ENCODE results near the gene AAK1.
"Not testable (repeated sequence)": the region's sequence is repeated elsewhere in the genome, so short reads cannot be mapped to it uniquely, and the experiment has no call there.

Gene AAK1

GRCh38 chr2:69674316-69674670, 30.8 kb upstream of the AAK1 start:
- Histone ChIP-seq H3K4me2 (ENCODE audit: low read depth, low read length, poor library complexity, severe bottlenecking) (no peak overlapping the region), H3F3A (ENCODE audit: insufficient read depth) (no peaks in the 10 kb centered on the region), H3K9ac (ENCODE audit: low read length) (no peak overlapping the region), H3K36me3 (ENCODE audit: low read length) (no peaks in the 10 kb centered on the region), H3K9me3 (ENCODE audit: insufficient read depth, low read length) (no peaks in the 10 kb centered on the region; the same call in 1 of the 2 replicates), H3K4me3 (ENCODE audit: insufficient read depth, low read length, poor library complexity, severe bottlenecking) (no peak overlapping the region), H3K79me2 (ENCODE audit: insufficient read depth, low read length) (no peaks in the 10 kb centered on the region), H3K9me2 (replicated peaks; ENCODE audit: insufficient read depth, low read length) (no peaks in the 10 kb centered on the region), H4K20me1 (ENCODE audit: low read depth, low read length) (no peaks in the 10 kb centered on the region), H2AFZ (ENCODE audit: low read depth, low read length, severe bottlenecking) (no peak overlapping the region), H3K27ac (ENCODE audit: low read depth, low read length) (no peak overlapping the region), H3K27me3 (ENCODE audit: low read length) (no peaks in the 10 kb centered on the region)
- TF ChIP-seq EZH2phosphoT487 (conservative IDR thresholded peaks at IDR 0.05; ENCODE audit: low read length) (no peak), CTCF (IDR thresholded peaks at IDR 0.05; ENCODE audit: insufficient read depth, low read length, poor library complexity, severe bottlenecking) (no peak)

- not testable (repeated sequence) for H3K9ac ChIP-seq (ENCODE audit: low read length); H2AFZ ChIP-seq (ENCODE audit: low read depth, low read length, severe bottlenecking); H3K9me2 ChIP-seq (replicated peaks; ENCODE audit: insufficient read depth, low read length); H3F3A ChIP-seq (ENCODE audit: insufficient read depth); H3K4me2 ChIP-seq (ENCODE audit: low read depth, low read length, poor library complexity, severe bottlenecking); H3K27ac ChIP-seq (ENCODE audit: low read depth, low read length); H3K9me3 ChIP-seq (ENCODE audit: insufficient read depth, low read length); H3K36me3 ChIP-seq (ENCODE audit: low read length); H3K27me3 ChIP-seq (ENCODE audit: low read length); H4K20me1 ChIP-seq (ENCODE audit: low read depth, low read length); H3K4me3 ChIP-seq (ENCODE audit: insufficient read depth, low read length, poor library complexity, severe bottlenecking); H3K79me2 ChIP-seq (ENCODE audit: insufficient read depth, low read length)
Measured at GRCh38 chr2:69673098-69673497, 29.6 kb upstream of the AAK1 start.

GRCh38 chr2:69669666-69670065, 26.1 kb upstream of the AAK1 start:
- TF ChIP-seq CTCF (IDR thresholded peaks at IDR 0.05; ENCODE audit: insufficient read depth, low read length, poor library complexity, severe bottlenecking) (no peak), EZH2phosphoT487 (conservative IDR thresholded peaks at IDR 0.05; ENCODE audit: low read length) (no peak)
- H3K27ac ChIP-seq (ENCODE audit: low read depth, low read length): no peak overlapping the region
- H3K4me3 ChIP-seq (ENCODE audit: insufficient read depth, low read length, poor library complexity, severe bottlenecking): no peak overlapping the region
- H3F3A ChIP-seq (ENCODE audit: insufficient read depth): no peaks in the 10 kb centered on the region
- H3K9ac ChIP-seq (ENCODE audit: low read length): no peak overlapping the region
- H2AFZ ChIP-seq (ENCODE audit: low read depth, low read length, severe bottlenecking): no peak overlapping the region
- H3K36me3 ChIP-seq (ENCODE audit: low read length): no peaks in the 10 kb centered on the region
- H3K27me3 ChIP-seq (ENCODE audit: low read length): no peaks in the 10 kb centered on the region
- H4K20me1 ChIP-seq (ENCODE audit: low read depth, low read length): no peaks in the 10 kb centered on the region
- no peak overlapping the region for H3K4me2 ChIP-seq (ENCODE audit: low read depth, low read length, poor library complexity, severe bottlenecking)
- no peaks in the 10 kb centered on the region for H3K79me2 ChIP-seq (ENCODE audit: insufficient read depth, low read length)
- H3K9me2 ChIP-seq (replicated peaks; ENCODE audit: insufficient read depth, low read length): no peaks in the 10 kb centered on the region
- no peaks in the 10 kb centered on the region; the same call in 1 of the 2 replicates for H3K9me3 ChIP-seq (ENCODE audit: insufficient read depth, low read length)

GRCh38 chr2:69668598-69668997, 25.1 kb upstream of the AAK1 start:
- Histone ChIP-seq H3F3A (ENCODE audit: insufficient read depth) (no peaks in the 10 kb centered on the region), H3K27me3 (ENCODE audit: low read length) (no peaks in the 10 kb centered on the region), H3K9me3 (ENCODE audit: insufficient read depth, low read length) (no peaks in the 10 kb centered on the region; the same call in 1 of the 2 replicates), H3K9me2 (replicated peaks; ENCODE audit: insufficient read depth, low read length) (no peaks in the 10 kb centered on the region), H3K9ac (ENCODE audit: low read length) (no peak overlapping the region), H2AFZ (ENCODE audit: low read depth, low read length, severe bottlenecking) (no peak overlapping the region), H3K4me2 (ENCODE audit: low read depth, low read length, poor library complexity, severe bottlenecking) (no peak overlapping the region), H4K20me1 (ENCODE audit: low read depth, low read length) (no peaks in the 10 kb centered on the region), H3K4me3 (ENCODE audit: insufficient read depth, low read length, poor library complexity, severe bottlenecking) (no peak overlapping the region), H3K79me2 (ENCODE audit: insufficient read depth, low read length) (no peaks in the 10 kb centered on the region), H3K27ac (ENCODE audit: low read depth, low read length) (no peak overlapping the region), H3K36me3 (ENCODE audit: low read length) (no peaks in the 10 kb centered on the region)
- TF ChIP-seq CTCF (IDR thresholded peaks at IDR 0.05; ENCODE audit: insufficient read depth, low read length, poor library complexity, severe bottlenecking) (no peak), EZH2phosphoT487 (conservative IDR thresholded peaks at IDR 0.05; ENCODE audit: low read length) (no peak)
